Left lung (tissue), 10 donors: ENCODE measurements around the gene SP2. TPM values are rescaled to one million over a fixed set of nuclear protein-coding genes. Genes with fewer than 3 reads are reported as not detected.

Experiments
- ATAC-seq: fragments of 200-7000 bp; cut with Tn5 transposase; one replicate; pipeline ENCODE4 v1.9.1; 2020; ENCODE audit warnings: moderate library complexity
- DNase-seq, 4 donors: peaks; one replicate each; pipeline ENCODE4 v3.0.0-alpha.2; 2013 to 2020
- H3K27ac ChIP-seq, 2 donors: fragments of 200-600 bp; sonication (generic) in 1 of 2; one replicate each; pipeline versions ENCODE4 v1.5.0 to v1.8.0; 2020 to 2021
- H3K27me3 ChIP-seq, 2 donors: fragments of 200-600 bp; sonication (generic) in 1 of 2; one replicate each; pipeline versions ENCODE4 v1.5.0 to v1.8.0; 2020 to 2021
- H3K36me3 ChIP-seq, 2 donors: fragments of 200-600 bp; sonication (generic) in 1 of 2; one replicate each; pipeline versions ENCODE4 v1.5.0 to v1.8.0; 2020 to 2021
- H3K4me1 ChIP-seq, 2 donors: fragments of 200-600 bp; one replicate each; pipeline ENCODE4 v1.8.0; 2021
- H3K4me3 ChIP-seq, 2 donors: fragments of 200-600 bp; sonication (generic) in 1 of 2; one replicate each; pipeline versions ENCODE4 v1.5.0 to v1.8.0; 2020 to 2021; ENCODE audit warnings: mild to moderate bottlenecking in 1 of 2
- H3K9me3 ChIP-seq, 2 donors: fragments of 200-600 bp; sonication (generic) in 1 of 2; one replicate each; pipeline versions ENCODE4 v1.5.0 to v1.8.0; 2020 to 2021
- intact Hi-C, 2 donors: fragments of 100-400 bp; cut with DNase I; formaldehyde crosslinking; loops; one replicate each; pipeline versions ENCODE4 v1.11.2 to v1.14.2; 2022
- polyA plus RNA-seq, 6 donors: library from polyadenylated mRNA; unstranded; fragments of 120-200 nt; gene quantifications; one replicate each; pipeline ENCODE4 v1.2.1, GENCODE V29; 2013; ENCODE audit not compliant: insufficient read length in 6 of 6
- total RNA-seq, 2 donors: library from RNA; stranded (reverse); fragmentation: NEBNext Ultra II Directional; extraction: Animal tissue kit (Norgen Biotek cat#: 25700); gene quantifications; one replicate each; pipeline ENCODE4 v1.2.1, GENCODE V29; 2021
- TF ChIP-seq, protein P1 (sequence below), 2 donors: fragments of 200-600 bp; sonication (generic) in 1 of 2; IDR thresholded peaks; one replicate each; pipeline versions ENCODE4 v1.5.0 to v1.8.0; 2021; ENCODE audit warnings: antibody characterized with exemption in 2 of 2
- donor health status: DM: no; HTN: yes; CAD: no.
- donor health status: DM: no; HTN: no; CAD: no.

The SP2 gene
- total and polyA plus RNA-seq, 8 donors, result 14.2 to 23.0 (median 21.8) TPM

DNA sequence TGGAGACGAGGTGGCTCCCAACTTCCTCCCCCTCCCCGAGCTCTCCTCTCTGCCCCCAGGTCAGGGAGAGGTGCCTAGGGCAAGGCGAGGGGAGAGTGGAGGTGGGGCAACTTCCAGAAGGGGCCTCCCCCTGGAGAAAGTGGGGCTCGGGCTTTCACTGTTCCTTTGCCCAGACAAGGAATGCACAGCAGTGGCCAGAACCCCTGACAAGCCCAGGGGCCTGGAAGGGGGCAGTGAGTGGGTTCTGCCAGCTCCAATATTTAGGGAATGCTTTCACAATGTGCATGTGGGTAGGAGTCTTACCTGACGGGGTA is 11.7 kb upstream of the SP2 start:
- intact Hi-C loops, result loop anchor here in 1 of 2 donors (2.0 kb wide), 1 partner anchor 42 kb away; no protein-coding TSS in a partner anchor
- no peak for DNase-seq
- no peaks in the 10 kb centered on the region for H3K36me3 ChIP-seq
- no peak overlapping the region for H3K4me3 ChIP-seq
- H3K27ac ChIP-seq, result peak overlapping the region in 1 of 2 donors; percentile 37
- peaks cover 0 to 14% of the 10 kb centered on the region in 2 donors for H3K4me1 ChIP-seq
- no peak for ATAC-seq
- TF ChIP-seq, protein P1, sequence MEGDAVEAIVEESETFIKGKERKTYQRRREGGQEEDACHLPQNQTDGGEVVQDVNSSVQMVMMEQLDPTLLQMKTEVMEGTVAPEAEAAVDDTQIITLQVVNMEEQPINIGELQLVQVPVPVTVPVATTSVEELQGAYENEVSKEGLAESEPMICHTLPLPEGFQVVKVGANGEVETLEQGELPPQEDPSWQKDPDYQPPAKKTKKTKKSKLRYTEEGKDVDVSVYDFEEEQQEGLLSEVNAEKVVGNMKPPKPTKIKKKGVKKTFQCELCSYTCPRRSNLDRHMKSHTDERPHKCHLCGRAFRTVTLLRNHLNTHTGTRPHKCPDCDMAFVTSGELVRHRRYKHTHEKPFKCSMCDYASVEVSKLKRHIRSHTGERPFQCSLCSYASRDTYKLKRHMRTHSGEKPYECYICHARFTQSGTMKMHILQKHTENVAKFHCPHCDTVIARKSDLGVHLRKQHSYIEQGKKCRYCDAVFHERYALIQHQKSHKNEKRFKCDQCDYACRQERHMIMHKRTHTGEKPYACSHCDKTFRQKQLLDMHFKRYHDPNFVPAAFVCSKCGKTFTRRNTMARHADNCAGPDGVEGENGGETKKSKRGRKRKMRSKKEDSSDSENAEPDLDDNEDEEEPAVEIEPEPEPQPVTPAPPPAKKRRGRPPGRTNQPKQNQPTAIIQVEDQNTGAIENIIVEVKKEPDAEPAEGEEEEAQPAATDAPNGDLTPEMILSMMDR (IDR thresholded peaks at IDR 0.05), result no peak
- H3K27me3 ChIP-seq, result no peaks in the 10 kb centered on the region
- no peaks in the 10 kb centered on the region for H3K9me3 ChIP-seq

DNA sequence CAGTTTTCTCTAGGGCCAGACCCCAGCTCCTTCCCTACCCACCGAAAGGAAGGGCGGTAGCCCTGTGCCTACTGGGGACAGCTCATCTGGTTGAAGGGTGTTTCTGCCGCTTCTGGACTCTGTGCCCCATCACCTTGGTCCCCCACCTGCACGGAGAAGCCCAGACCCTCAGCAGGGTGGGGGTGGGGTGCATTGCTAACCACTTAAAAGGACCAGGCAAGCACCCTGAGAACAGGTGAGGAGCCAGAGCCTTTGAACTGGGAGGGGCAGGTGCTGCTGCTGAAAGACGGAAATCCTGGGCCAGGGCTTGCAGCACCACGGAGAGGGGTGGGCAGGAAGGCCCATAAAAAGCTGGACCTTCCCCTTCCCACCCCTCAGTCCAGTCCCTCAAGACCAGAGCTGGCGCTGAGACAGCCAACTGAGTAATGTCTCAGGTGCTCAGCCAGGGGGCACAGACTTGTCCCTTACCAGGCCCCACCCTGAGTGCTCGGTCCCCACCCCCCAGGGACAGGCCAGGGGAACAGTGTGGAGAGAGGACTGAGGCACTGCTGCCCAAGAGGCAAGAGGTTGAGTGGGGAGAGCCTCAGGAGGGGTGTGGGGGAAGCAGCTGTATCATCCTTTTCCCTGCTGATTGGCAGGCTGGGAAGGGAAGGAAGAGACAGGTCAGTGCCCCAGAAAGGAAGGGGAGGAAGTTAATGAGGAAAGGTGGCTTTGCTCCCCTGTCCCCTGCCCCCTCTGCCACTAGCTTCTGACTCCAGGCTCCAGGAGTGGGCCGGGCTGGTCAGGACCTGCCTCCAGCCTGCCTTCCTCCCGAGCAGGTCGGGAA is 10.9 kb upstream of the SP2 start:
- Histone ChIP-seq H3K27me3 (no peaks in the 10 kb centered on the region), H3K27ac (no peak overlapping the region), H3K4me3 (no peak overlapping the region), H3K4me1 (peaks cover 0 to 20% of the 10 kb centered on the region in 2 donors), H3K9me3 (no peaks in the 10 kb centered on the region), H3K36me3 (no peaks in the 10 kb centered on the region)
- DNase-seq, result no peak
- no peak for ATAC-seq
- intact Hi-C loops, result loop anchor here in 1 of 2 donors (2.0 kb wide), 1 partner anchor 42 kb away; no protein-coding TSS in a partner anchor
- TF ChIP-seq, protein P1 (IDR thresholded peaks at IDR 0.05), result no peak

DNA sequence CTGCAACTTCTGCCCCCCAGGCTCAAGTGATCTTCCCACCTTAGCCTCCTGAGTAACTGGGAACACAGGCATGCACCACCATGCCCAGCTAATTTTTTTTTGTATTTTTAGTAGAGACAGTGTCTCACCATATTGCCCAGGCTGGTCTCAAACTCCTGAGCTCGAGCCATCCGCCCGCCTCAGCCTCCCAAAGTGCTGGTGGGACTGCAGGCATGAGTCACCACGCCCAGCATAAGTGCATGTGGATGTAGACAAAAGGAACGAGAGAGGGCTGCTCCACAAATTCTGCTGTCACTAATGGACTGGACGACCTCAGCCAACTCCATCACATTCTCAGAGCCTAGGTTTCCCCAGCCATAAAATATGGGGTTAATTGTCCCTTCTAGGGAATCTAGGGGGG is 7.7 kb upstream of the SP2 start:
- Histone ChIP-seq H3K4me3 (no peak overlapping the region), H3K4me1 (peaks cover 0 to 9% of the 10 kb centered on the region in 2 donors), H3K27me3 (no peaks in the 10 kb centered on the region), H3K36me3 (no peaks in the 10 kb centered on the region), H3K27ac (no peak overlapping the region), H3K9me3 (no peaks in the 10 kb centered on the region)
- no peak for ATAC-seq
- no peak for DNase-seq
- intact Hi-C loops, result no loop called here
- TF ChIP-seq, protein P1 (IDR thresholded peaks at IDR 0.05), result no peak

DNA sequence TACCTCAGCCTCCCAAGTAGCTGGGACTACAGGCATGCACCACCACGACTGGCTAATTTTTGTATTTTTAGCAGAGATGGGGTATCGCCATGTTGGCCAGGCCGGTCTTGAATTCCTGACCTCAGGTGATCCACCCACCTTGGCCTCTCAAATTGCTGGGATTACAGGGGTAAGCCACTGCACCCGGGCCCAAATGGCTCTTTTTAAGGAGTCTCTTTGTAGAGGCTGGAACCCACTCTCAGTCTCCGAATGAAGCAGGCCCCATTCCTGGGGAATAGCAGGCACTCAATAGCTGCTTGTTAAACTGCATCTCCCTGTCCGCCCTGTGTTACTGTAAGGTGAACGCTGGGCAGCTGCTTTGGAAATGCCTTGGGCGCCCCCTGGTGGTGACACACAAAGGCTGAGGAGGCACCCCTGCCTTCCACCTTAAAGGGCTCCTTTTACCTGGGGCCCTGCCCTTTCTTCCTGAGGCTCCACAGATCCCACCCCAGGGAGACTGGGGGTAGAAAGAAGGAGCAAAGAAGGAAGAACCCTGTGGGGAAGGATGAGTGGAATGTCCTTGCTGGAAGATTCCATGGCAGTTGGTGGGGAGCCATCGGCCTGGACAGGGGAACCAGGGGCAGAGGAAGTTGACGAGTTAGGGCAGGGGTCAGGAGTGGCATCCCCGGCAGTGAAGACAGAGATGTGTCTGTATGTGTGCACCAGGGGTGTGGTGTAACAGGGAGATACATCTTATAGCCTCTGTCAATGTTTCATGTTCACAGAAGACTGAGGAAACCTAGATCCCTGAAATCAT is 6.1 kb upstream of the SP2 start:
- H3K4me3 ChIP-seq, result no peak overlapping the region
- H3K4me1 ChIP-seq, result peaks cover 0 to 19% of the 10 kb centered on the region in 2 donors
- H3K27me3 ChIP-seq, result no peaks in the 10 kb centered on the region
- no peaks in the 10 kb centered on the region for H3K9me3 ChIP-seq
- TF ChIP-seq, protein P1 (IDR thresholded peaks at IDR 0.05), result peak; percentile 91 to 98
- no peak overlapping the region for H3K27ac ChIP-seq
- no peaks in the 10 kb centered on the region for H3K36me3 ChIP-seq
- intact Hi-C loops, result no loop called here
- ATAC-seq (peak; percentile 97), DNase-seq (peak; percentile 71 to 97 (median 88))

DNA sequence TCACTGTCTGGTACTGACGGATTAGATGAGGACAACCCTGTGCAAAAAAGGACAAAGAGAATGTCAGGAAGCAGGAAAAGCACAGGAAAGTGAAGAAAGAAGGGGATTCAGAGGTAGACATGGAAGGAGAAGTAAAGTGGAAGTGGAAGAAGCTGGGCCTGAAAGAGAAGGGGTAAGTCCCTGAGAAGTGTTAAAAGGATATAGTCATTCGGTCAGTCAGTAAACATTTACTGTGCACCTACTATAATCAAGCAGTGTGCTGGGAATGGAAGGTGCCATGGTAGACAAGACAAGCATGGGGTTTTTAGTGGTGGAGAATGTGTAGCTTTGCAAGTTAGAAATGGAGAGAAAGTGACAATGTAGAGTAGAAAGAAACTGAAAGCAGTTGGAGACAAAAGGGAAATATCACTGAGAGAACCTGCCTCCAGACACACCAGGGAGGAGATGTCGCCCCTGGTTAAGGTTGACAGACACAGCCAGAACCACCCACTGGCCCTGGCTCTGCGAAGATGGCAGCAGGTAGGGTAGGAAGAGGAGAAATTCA is 4.4 kb upstream of the SP2 start:
- Histone ChIP-seq H3K36me3 (no peaks in the 10 kb centered on the region), H3K4me1 (peaks cover 0 to 21% of the 10 kb centered on the region in 2 donors), H3K27me3 (no peaks in the 10 kb centered on the region), H3K9me3 (no peaks in the 10 kb centered on the region), H3K4me3 (no peak overlapping the region), H3K27ac (no peak overlapping the region)
- DNase-seq, result no peak
- no peak for ATAC-seq
- intact Hi-C loops, result no loop called here
- TF ChIP-seq, protein P1 (IDR thresholded peaks at IDR 0.05), result no peak
